GM21381 (cell line): ENCODE data around the gene PDE6C.

Experiments used
- ATAC-seq: cut with Tn5 transposase; IDR thresholded peaks from one replicate; pipeline ENCODE4 v1.9.1; 2021; ENCODE audit warnings: mild to moderate bottlenecking, moderate library complexity; ENCODE audit not compliant: unreplicated experiment

The PDE6C gene

GRCh38 chr10:93701866-93702209, 89.5 kb downstream of the PDE6C start:
- peak; percentile 8 for ATAC-seq

GRCh38 chr10:93702210-93703001, 90.1 kb downstream of the PDE6C start, which contains the start of gene FRA10AC1:
FRA10AC1 (minus strand) TSS chr10:93702592; CDS start chr10:93700106, 2,486 bp downstream.
- peak; percentile 84 for ATAC-seq

GRCh38 chr10:93703066-93703465, 90.7 kb downstream of the PDE6C start:
- no peak for ATAC-seq

DNA sequence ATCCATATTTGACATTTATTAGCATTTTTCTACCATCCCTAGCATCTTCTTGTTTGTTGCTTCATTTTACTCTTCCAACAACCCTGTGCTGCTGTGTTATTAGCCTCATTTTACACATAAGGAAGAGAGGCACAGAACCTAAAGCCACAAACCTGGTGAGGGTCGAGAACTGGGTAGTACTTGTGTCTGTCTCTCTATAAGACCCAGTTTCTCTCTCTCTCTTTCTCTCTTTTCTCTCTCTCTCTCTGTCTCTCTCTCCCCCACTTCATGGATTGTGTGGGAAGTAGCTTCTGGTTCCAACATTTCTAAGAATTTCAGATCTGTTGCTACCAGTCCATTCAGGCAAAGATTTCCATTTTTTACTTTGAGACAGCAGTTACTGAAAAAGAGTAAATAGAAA, 91.5 kb downstream of the PDE6C start:
- ATAC-seq: no peak

DNA sequence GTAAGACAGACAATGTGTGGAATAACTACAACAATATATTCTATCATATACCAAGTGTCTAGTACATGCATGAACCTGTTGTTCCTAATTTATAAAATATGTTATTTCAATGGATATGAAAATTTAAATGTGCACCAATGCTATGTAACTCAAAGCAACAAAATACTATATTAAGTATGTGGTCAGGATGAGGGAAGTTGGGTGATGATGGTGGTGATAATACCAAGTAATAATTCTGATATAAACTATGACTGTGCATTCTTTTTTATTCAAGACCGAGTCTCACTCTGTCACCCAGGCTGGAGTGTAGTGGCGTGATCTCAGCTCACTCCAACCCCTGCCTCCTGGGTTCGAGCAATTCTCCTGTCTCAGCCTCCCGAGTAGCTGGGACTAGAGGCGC, 92.1 kb downstream of the PDE6C start:
- ATAC-seq: no peak

DNA sequence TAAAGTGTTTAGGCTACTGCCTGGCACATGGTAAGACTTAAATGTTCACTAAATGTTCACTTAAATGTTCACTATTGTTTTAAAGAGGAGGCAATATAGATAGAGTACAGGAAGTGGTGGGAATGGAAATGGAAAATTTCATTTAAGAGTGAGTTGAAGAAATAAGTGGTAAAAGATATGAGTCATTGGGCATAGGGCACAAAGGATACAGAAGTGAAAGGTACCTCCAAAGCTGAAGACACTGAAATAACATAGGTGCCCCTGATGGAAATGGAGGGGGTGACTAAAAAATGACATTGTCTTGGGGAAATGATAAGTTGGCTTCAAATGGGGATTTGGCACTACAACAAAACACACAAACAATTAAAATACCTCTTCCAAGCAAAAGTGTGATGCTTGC, 95.3 kb downstream of the PDE6C start:
- no peak for ATAC-seq

GRCh38 chr10:93710333-93710909, 98.1 kb downstream of the PDE6C start:
- no peak for ATAC-seq

- ATAC-seq: no peak
Measured at GRCh38 chr10:93711891-93712290, 99.6 kb downstream of the PDE6C start.

GRCh38 chr10:93712593-93712992, 100.3 kb downstream of the PDE6C start:
- ATAC-seq: no peak

DNA sequence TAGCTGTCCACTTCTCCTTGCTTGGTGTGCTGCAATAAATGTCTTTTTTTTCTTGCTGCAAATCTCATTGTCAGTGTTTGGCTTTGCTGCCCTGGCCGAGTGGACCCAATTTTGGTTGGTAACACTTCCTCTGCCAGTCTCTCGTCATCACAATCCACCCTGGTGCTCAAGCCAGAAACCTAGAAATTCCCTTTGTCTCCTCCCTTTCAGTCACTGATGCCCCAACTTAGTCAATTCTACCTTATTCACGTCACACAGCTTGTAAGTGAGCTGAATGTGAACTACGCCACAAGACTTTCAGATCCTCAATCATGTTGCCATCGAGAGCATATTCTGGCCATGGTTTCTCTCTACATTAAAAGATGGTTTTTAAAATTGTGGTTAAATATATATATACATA, 103.0 kb downstream of the PDE6C start:
- ATAC-seq: peak; percentile 91
